ENCODE measurements around the gene PLAU. TPM values are rescaled to one million over a fixed set of nuclear protein-coding genes. Genes with fewer than 3 reads are reported as not detected.

The PLAU gene
- total and polyA plus RNA-seq, 9 of the 15 experiments (the other 6 are each of a cell fraction or from before 2014, with no cell fraction given) = 2.1 to 16.9 (median 3.3) TPM

DNA sequence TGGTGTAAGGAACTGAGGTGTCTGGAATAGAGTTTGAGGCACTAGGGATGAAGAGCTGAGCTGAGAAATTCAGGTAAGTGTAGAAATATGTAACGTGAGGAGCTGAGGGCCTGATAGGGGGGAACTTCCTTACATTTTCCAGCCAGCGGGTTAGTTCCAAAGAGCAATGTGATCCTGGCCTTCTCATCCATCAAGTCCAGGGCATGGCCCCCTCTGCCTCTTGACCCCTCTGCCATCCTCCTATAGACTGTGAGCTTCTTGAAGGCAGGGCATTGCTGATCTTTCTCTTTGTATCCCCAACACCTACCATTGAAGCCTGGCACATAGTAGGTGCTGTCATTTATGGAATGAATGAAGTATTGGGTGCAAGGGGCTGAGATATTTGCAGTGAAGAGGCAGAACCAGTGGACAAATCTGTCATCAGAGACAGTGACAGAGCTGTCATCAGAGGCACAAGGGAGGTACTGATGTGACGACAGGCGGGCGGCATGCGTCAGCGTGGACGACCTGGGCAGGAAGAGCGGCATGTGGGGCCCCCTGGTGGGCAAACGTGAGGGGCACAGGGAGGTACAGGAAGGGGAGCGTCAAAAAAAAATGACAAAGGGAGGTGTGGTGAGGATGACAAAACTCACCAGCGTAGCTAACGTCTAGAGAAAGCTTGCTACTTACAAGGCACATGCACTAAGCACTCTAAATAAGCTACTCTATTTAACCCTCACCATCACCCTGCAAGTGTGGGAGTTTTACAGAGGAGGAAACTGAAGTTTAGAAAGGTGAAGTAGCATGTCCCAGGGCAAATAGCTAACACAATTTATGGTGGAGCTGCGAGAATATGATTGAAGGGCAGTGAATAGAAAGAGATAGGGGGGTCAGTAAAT, 31.4 kb upstream of the PLAU start (continued):
- TF ChIP-seq TSHZ1 (CRISPR knock-in tag; IDR thresholded peaks at IDR 0.05) = no peak
- TF ChIP-seq ATF3 (IDR thresholded peaks at IDR 0.05) = peak; percentile 92
- peak; percentile 90 for TF ChIP-seq ATF3 (CRISPR knock-in tag; conservative IDR thresholded peaks at IDR 0.05)
- peak; percentile 59 to 69 for TF ChIP-seq TRIM24 (IDR thresholded peaks at IDR 0.05)
- no peak for TF ChIP-seq CCAR2 (IDR thresholded peaks at IDR 0.05; ENCODE audit: low read depth, low read length)
- TF ChIP-seq SMARCA4 (IDR thresholded peaks at IDR 0.05) = peak; percentile 57
- peak; percentile 95 for TF ChIP-seq ZNF384 (IDR thresholded peaks at IDR 0.05; ENCODE audit: low read depth, low read length)
- TF ChIP-seq BACH1 (tag; IDR thresholded peaks at IDR 0.05) = no peak; the same call in 1 of the 2 replicates
- peak; percentile 1; the same call in 1 of the 2 replicates for TF ChIP-seq MAFF (IDR thresholded peaks at IDR 0.05; ENCODE audit: low read length)
- peak; percentile 72 for TF ChIP-seq ARID1B (IDR thresholded peaks at IDR 0.05)
- TF ChIP-seq CEBPB (tag; IDR thresholded peaks at IDR 0.05) = peak; percentile 61; the same call in 1 of the 2 replicates
- TF ChIP-seq ZNF76 (CRISPR knock-in tag; IDR thresholded peaks at IDR 0.05; ENCODE audit: borderline replicate concordance) = no peak
- no peak for TF ChIP-seq DNMT1 (IDR thresholded peaks at IDR 0.05)
- TF ChIP-seq HIVEP1 (CRISPR knock-in tag; IDR thresholded peaks at IDR 0.05) = no peak
- TF ChIP-seq, protein P1, sequence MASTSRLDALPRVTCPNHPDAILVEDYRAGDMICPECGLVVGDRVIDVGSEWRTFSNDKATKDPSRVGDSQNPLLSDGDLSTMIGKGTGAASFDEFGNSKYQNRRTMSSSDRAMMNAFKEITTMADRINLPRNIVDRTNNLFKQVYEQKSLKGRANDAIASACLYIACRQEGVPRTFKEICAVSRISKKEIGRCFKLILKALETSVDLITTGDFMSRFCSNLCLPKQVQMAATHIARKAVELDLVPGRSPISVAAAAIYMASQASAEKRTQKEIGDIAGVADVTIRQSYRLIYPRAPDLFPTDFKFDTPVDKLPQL (IDR thresholded peaks at IDR 0.05; ENCODE audit: extremely low read depth, insufficient read length) = no peak
- TF ChIP-seq THRAP3 (IDR thresholded peaks at IDR 0.05; ENCODE audit: borderline replicate concordance) = no peak
- TF ChIP-seq, protein P2, sequence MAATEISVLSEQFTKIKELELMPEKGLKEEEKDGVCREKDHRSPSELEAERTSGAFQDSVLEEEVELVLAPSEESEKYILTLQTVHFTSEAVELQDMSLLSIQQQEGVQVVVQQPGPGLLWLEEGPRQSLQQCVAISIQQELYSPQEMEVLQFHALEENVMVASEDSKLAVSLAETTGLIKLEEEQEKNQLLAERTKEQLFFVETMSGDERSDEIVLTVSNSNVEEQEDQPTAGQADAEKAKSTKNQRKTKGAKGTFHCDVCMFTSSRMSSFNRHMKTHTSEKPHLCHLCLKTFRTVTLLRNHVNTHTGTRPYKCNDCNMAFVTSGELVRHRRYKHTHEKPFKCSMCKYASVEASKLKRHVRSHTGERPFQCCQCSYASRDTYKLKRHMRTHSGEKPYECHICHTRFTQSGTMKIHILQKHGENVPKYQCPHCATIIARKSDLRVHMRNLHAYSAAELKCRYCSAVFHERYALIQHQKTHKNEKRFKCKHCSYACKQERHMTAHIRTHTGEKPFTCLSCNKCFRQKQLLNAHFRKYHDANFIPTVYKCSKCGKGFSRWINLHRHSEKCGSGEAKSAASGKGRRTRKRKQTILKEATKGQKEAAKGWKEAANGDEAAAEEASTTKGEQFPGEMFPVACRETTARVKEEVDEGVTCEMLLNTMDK (IDR thresholded peaks at IDR 0.05; ENCODE audit: borderline replicate concordance, insufficient read depth, low read depth, low read length, poor library complexity, severe bottlenecking) = peak; percentile 46
- TF ChIP-seq, protein P3, sequence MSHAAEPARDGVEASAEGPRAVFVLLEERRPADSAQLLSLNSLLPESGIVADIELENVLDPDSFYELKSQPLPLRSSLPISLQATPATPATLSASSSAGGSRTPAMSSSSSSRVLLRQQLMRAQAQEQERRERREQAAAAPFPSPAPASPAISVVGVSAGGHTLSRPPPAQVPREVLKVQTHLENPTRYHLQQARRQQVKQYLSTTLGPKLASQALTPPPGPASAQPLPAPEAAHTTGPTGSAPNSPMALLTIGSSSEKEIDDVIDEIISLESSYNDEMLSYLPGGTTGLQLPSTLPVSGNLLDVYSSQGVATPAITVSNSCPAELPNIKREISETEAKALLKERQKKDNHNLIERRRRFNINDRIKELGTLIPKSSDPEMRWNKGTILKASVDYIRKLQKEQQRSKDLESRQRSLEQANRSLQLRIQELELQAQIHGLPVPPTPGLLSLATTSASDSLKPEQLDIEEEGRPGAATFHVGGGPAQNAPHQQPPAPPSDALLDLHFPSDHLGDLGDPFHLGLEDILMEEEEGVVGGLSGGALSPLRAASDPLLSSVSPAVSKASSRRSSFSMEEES (CRISPR knock-in tag; IDR thresholded peaks at IDR 0.05) = no peak
- no peak for TF ChIP-seq ZNF197 (CRISPR knock-in tag; IDR thresholded peaks at IDR 0.05; ENCODE audit: low read depth)
- no peak for TF ChIP-seq ZNF354B (CRISPR knock-in tag; IDR thresholded peaks at IDR 0.05)

All from K562 (cell line).